Glutamatergic neuron (in vitro differentiated cells): ENCODE measurements around the gene HOXA10. TPM values are rescaled to one million over a fixed set of nuclear protein-coding genes. Genes with fewer than 3 reads are reported as not detected.

Experiments
- DNase-seq: peaks from one replicate; pipeline ENCODE4 v3.0.0; 2022
- H3K27ac Mint-ChIP-seq: one replicate; pipeline ENCODE4 v1.8.0; 2020; ENCODE audit warnings: mild to moderate bottlenecking, mixed read lengths, inconsistent platforms; ENCODE audit not compliant: unreplicated experiment
- H3K27me3 Mint-ChIP-seq: one replicate; pipeline ENCODE4 v1.8.0; 2020; ENCODE audit warnings: mild to moderate bottlenecking, moderate library complexity, mixed read lengths, inconsistent platforms; ENCODE audit not compliant: unreplicated experiment
- H3K36me3 Mint-ChIP-seq: one replicate; pipeline ENCODE4 v1.8.0; 2020; ENCODE audit warnings: mild to moderate bottlenecking, mixed read lengths, inconsistent platforms; ENCODE audit not compliant: unreplicated experiment
- H3K4me1 Mint-ChIP-seq: one replicate; pipeline ENCODE4 v1.8.0; 2020; ENCODE audit warnings: mild to moderate bottlenecking, low read depth, mixed read lengths, inconsistent platforms; ENCODE audit not compliant: unreplicated experiment
- H3K4me3 Mint-ChIP-seq: one replicate; pipeline ENCODE4 v1.8.0; 2020; ENCODE audit warnings: mild to moderate bottlenecking, mixed read lengths, inconsistent platforms; ENCODE audit not compliant: unreplicated experiment
- H3K9me3 Mint-ChIP-seq: one replicate; pipeline ENCODE4 v1.8.0; 2020; ENCODE audit warnings: mild to moderate bottlenecking, moderate library complexity, mixed read lengths, inconsistent platforms; ENCODE audit not compliant: unreplicated experiment
- total RNA-seq: library from RNA; stranded (reverse); fragmentation: NEBNext Ultra II Directional; extraction: Animal tissue kit (Norgen Biotek cat#: 25700); gene quantifications from one replicate; pipeline ENCODE4 v1.2.1, GENCODE V29; 2021; ENCODE audit not compliant: unreplicated experiment
- TF ChIP-seq, protein P1 (sequence below): fragments of 200-600 bp; sonication (generic); IDR thresholded peaks from one replicate; pipeline ENCODE4 v1.5.0; 2021; ENCODE audit not compliant: partially characterized antibody, unreplicated experiment

The HOXA10 gene
- total RNA-seq, 1 donor from 2014 or later = not detected

DNA sequence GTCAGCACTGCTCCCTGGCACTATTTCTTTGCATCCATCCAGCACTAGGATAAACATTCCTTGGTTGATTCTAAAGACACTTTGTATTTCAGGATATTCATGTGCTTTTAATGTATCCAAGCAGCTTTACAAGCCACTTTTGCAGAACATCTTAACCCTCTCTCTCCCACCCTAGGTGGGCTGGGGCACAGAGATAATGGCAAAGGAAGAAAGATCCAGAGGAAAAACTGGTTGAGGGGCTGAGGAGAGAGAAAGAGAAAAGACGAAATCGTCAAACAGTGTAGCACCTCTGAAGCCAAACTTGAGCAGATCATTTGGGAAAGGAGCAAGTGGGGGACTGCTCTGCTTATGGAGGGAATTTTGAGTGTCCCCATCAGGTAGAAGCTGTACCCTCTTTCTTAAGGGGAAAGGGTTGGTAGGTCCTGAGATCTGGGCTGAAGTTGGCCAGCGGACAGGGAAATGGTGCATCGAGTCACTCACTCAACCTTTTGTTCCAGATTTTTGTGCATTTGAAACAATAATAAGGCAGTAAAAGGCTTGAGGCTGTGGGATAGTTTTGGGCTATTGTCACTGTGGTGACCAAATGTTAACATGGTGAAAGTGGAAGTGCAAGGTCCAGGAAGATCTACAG, 30.0 kb upstream of the HOXA10 start:
- TF ChIP-seq, protein P1, sequence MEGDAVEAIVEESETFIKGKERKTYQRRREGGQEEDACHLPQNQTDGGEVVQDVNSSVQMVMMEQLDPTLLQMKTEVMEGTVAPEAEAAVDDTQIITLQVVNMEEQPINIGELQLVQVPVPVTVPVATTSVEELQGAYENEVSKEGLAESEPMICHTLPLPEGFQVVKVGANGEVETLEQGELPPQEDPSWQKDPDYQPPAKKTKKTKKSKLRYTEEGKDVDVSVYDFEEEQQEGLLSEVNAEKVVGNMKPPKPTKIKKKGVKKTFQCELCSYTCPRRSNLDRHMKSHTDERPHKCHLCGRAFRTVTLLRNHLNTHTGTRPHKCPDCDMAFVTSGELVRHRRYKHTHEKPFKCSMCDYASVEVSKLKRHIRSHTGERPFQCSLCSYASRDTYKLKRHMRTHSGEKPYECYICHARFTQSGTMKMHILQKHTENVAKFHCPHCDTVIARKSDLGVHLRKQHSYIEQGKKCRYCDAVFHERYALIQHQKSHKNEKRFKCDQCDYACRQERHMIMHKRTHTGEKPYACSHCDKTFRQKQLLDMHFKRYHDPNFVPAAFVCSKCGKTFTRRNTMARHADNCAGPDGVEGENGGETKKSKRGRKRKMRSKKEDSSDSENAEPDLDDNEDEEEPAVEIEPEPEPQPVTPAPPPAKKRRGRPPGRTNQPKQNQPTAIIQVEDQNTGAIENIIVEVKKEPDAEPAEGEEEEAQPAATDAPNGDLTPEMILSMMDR = no peak
- H3K4me1 Mint-ChIP-seq = peaks cover 3% of the 10 kb centered on the region
- DNase-seq = no peak
- H3K27ac Mint-ChIP-seq = no peak overlapping the region
- H3K36me3 Mint-ChIP-seq = no peaks in the 10 kb centered on the region
- peaks cover 61% of the 10 kb centered on the region for H3K27me3 Mint-ChIP-seq
- H3K4me3 Mint-ChIP-seq = no peak overlapping the region
- peaks cover 17% of the 10 kb centered on the region for H3K9me3 Mint-ChIP-seq

DNA sequence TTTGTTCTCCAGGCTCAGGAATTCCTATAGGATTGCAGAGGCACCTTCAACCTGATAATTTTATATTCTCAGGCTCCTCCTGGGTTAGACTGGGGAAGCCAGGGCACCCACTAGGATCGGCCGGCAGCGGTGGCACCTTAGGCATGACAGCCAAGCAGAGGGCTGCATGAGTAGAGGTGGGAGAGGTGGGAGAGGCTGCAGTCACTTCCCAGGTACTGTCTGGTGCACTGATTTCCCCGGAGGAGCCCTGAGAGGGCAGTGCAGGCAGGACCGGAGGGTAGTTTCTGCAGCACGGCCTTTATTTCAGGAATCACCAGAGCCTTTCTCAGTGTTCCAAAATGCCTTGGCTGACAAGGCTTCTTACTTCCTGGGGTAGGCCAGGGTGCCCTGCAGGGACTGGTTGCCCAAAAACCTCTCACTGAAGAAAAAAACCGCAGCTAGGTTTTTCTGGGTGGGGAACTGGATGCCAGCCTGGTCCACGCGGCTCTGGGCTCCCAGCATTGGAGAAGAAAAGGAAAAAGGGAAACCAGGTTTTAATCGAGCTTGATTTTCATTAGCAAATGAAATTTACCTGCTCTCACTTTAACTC, 29.3 kb upstream of the HOXA10 start:
- DNase-seq = no peak
- H3K4me3 Mint-ChIP-seq = no peak overlapping the region

DNA sequence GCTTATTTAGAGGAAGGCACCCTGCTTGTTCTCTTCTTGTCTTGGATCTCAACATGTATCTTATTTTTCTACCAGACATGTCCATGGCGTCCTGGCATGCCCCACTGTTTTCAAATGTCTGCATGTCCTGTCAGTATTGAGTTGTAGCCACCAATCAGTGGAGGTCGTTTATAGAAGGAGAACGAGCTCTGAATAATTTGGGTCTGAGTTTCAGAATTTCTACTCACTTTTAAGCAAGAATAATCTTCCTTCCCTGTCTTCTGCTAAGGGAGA, 28.7 kb upstream of the HOXA10 start:
- peaks cover 65% of the 10 kb centered on the region for H3K27me3 Mint-ChIP-seq
- DNase-seq = no peak
- no peak overlapping the region for H3K27ac Mint-ChIP-seq
- H3K36me3 Mint-ChIP-seq = no peaks in the 10 kb centered on the region
- peaks cover 17% of the 10 kb centered on the region for H3K9me3 Mint-ChIP-seq
- TF ChIP-seq, protein P1 = no peak
- peaks cover 3% of the 10 kb centered on the region for H3K4me1 Mint-ChIP-seq
- H3K4me3 Mint-ChIP-seq = no peak overlapping the region

More for the DNA sequence above, 29.3 kb upstream of the HOXA10 start:
- Mint-ChIP-seq H3K36me3 (no peaks in the 10 kb centered on the region), H3K27me3 (peaks cover 64% of the 10 kb centered on the region), H3K9me3 (peaks cover 17% of the 10 kb centered on the region), H3K27ac (no peak overlapping the region), H3K4me1 (peaks cover 3% of the 10 kb centered on the region)
- TF ChIP-seq, protein P1 = no peak

- Mint-ChIP-seq H3K9me3 (peaks cover 17% of the 10 kb centered on the region), H3K27me3 (peaks cover 62% of the 10 kb centered on the region), H3K36me3 (no peaks in the 10 kb centered on the region), H3K4me1 (peaks cover 3% of the 10 kb centered on the region), H3K27ac (no peak overlapping the region), H3K4me3 (no peak overlapping the region)
- TF ChIP-seq, protein P1 = no peak
- DNase-seq = no peak
Measured at GRCh38 chr7:27202018-27202861, 28.1 kb upstream of the HOXA10 start.

- Mint-ChIP-seq H3K27me3 (peaks cover 59% of the 10 kb centered on the region), H3K36me3 (no peaks in the 10 kb centered on the region), H3K4me3 (no peak overlapping the region), H3K4me1 (peaks cover 3% of the 10 kb centered on the region), H3K27ac (no peak overlapping the region), H3K9me3 (peaks cover 17% of the 10 kb centered on the region)
- TF ChIP-seq, protein P1 = no peak
- no peak for DNase-seq
Measured at GRCh38 chr7:27201580-27202017, 27.5 kb upstream of the HOXA10 start.
